Caco-2 (cell line): ENCODE results near the gene CAB39L. TPM values are rescaled to one million over a fixed set of nuclear protein-coding genes. Genes with fewer than 3 reads are reported as not detected.

Experiments used
- BruUV-seq: library from RNA; stranded (reverse); fragments of 400-500 nt; replicated peaks from 2 replicates; lab custom pipeline; 2021; lab: Mats Ljungman, UMichigan
- CTCF ChIA-PET: fragments of 300-600 bp; sonication (Branson Sonifier 250); formaldehyde crosslinking; loops from one replicate; lab custom pipeline; 2022; ENCODE audit warnings: antibody characterized with exemption; lab: Charles Lee
- POLR2A ChIA-PET: fragments of 300-600 bp; sonication (Branson Sonifier 250); formaldehyde crosslinking; loops from one replicate; lab custom pipeline; 2022; ENCODE audit warnings: antibody characterized with exemption; lab: Charles Lee
- DNase-seq, 2 experiments: peaks; one replicate each; pipeline versions ENCODE4 v3.0.0 to v3.0.0-alpha.2; 2020 to 2022
- H3K27me3 ChIP-seq: replicated peaks from 2 replicates; pipeline ENCODE4 v1.6.0; 2011; ENCODE audit warnings: low read length; ENCODE audit not compliant: control insufficient read depth, insufficient read depth
- H3K36me3 ChIP-seq: 2 replicates; pipeline ENCODE4 v1.5.1; 2011; ENCODE audit warnings: low read length; ENCODE audit not compliant: control insufficient read depth, insufficient read depth
- H3K4me1 ChIP-seq: fragments of 250-450 bp; sonication (Bioruptor Pico); 2 replicates; pipeline ENCODE4 v1.5.1; 2020; ENCODE audit warnings: mild to moderate bottlenecking
- H3K4me3 ChIP-seq: 2 replicates; pipeline ENCODE4 v1.5.1; 2011; ENCODE audit warnings: low read depth, mild to moderate bottlenecking, control low read depth, low read length
- H3K9me3 ChIP-seq: fragments of 250-450 bp; sonication (Bioruptor Pico); 2 replicates; pipeline ENCODE4 v1.5.1; 2020; ENCODE audit warnings: mild to moderate bottlenecking, moderate library complexity
- H3K27ac Mint-ChIP-seq: one replicate; pipeline ENCODE4 v1.8.0; 2022; ENCODE audit warnings: mixed read lengths; ENCODE audit not compliant: unreplicated experiment
- H3K27me3 Mint-ChIP-seq: one replicate; pipeline ENCODE4 v1.8.0; 2022; ENCODE audit warnings: mixed read lengths; ENCODE audit not compliant: insufficient read depth, unreplicated experiment
- H3K36me3 Mint-ChIP-seq: one replicate; pipeline ENCODE4 v1.8.0; 2022; ENCODE audit warnings: mild to moderate bottlenecking, mixed read lengths; ENCODE audit not compliant: insufficient read depth, unreplicated experiment
- H3K4me1 Mint-ChIP-seq: one replicate; pipeline ENCODE4 v1.8.0; 2022; ENCODE audit warnings: low read depth, mixed read lengths; ENCODE audit not compliant: unreplicated experiment
- H3K4me3 Mint-ChIP-seq: one replicate; pipeline ENCODE4 v1.8.0; 2022; ENCODE audit warnings: mild to moderate bottlenecking, moderate library complexity, mixed read lengths; ENCODE audit not compliant: unreplicated experiment
- H3K9me3 Mint-ChIP-seq: one replicate; pipeline ENCODE4 v1.8.0; 2022; ENCODE audit warnings: mixed read lengths; ENCODE audit not compliant: unreplicated experiment
- intact Hi-C: fragments of 100-400 bp; cut with micrococcal nuclease; formaldehyde crosslinking; loops from one replicate; pipeline ENCODE4 v1.10.0; 2022; ENCODE audit not compliant: unreplicated experiment
- total RNA-seq: library from RNA; stranded (reverse); gene quantifications from 2 replicates; pipeline ENCODE4 v1.2.3, GENCODE V29; 2022
- TF ChIP-seq, protein P1 (sequence below), 2 experiments: fragments of 200-600 bp in 1 of 2; IDR thresholded peaks; 1 replicate in 1 of 2; 2 replicates in 1 of 2; pipeline versions ENCODE4 v1.5.1 to v1.8.0; 2011 to 2022; ENCODE audit warnings: antibody characterized with exemption in 1 of 2, control low read depth in 1 of 2, inconsistent platforms in 1 of 2, low read depth in 1 of 2, low read length in 1 of 2, mild to moderate bottlenecking in 1 of 2, moderate library complexity in 1 of 2; ENCODE audit not compliant: insufficient read depth in 1 of 2, severe bottlenecking in 1 of 2, unreplicated experiment in 1 of 2

The CAB39L gene
- total RNA-seq, 1 experiment from 2014 or later, result 40.6 TPM

DNA sequence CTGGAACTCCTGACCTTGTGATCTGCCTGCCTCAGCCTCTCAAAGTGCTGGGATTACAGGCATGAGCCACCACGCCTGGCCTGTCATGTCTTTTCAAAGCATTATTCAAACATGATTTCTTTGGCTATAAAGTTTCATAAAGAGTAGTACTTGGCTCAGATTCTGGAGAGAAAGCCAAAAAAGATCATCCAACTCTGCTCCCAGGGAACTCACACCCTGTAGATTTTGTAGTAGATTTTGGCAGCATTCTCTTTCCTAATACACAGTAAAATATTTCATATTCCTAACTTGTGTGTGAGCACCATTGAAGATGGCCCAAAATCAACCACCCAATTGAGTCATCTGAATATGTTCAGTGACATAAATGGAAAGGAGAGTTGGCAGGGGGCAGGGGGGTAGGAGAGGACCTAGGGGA lies 48.4 kb downstream of the CAB39L start:
- Mint-ChIP-seq H3K36me3 (peaks cover 6% of the 10 kb centered on the region), H3K9me3 (peaks cover 11% of the 10 kb centered on the region), H3K4me1 (peaks cover 15% of the 10 kb centered on the region), H3K27ac (no peak overlapping the region), H3K4me3 (no peak overlapping the region), H3K27me3 (no peaks in the 10 kb centered on the region)
- ChIA-PET CTCF (no interaction called here), POLR2A (no interaction called here)
- TF ChIP-seq, protein P1, sequence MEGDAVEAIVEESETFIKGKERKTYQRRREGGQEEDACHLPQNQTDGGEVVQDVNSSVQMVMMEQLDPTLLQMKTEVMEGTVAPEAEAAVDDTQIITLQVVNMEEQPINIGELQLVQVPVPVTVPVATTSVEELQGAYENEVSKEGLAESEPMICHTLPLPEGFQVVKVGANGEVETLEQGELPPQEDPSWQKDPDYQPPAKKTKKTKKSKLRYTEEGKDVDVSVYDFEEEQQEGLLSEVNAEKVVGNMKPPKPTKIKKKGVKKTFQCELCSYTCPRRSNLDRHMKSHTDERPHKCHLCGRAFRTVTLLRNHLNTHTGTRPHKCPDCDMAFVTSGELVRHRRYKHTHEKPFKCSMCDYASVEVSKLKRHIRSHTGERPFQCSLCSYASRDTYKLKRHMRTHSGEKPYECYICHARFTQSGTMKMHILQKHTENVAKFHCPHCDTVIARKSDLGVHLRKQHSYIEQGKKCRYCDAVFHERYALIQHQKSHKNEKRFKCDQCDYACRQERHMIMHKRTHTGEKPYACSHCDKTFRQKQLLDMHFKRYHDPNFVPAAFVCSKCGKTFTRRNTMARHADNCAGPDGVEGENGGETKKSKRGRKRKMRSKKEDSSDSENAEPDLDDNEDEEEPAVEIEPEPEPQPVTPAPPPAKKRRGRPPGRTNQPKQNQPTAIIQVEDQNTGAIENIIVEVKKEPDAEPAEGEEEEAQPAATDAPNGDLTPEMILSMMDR (IDR thresholded peaks at IDR 0.05; ENCODE audit: insufficient read depth in 1 of 2, low read depth in 1 of 2, low read length in 1 of 2, severe bottlenecking in 1 of 2, unreplicated experiment in 1 of 2), result no peak
- Histone ChIP-seq H3K4me3 (no peak overlapping the region), H3K36me3 (no peaks in the 10 kb centered on the region), H3K9me3 (0 out of 2 replicates have a peak, but pooled peaks cover 8% of the 10 kb centered on the region), H3K27me3 (no peaks in the 10 kb centered on the region), H3K4me1 (peaks cover 18% of the 10 kb centered on the region; the same call in 1 of the 2 replicates)
- DNase-seq, result no peak
- no TSS peak for BruUV-seq
- intact Hi-C loops, result no loop called here

DNA sequence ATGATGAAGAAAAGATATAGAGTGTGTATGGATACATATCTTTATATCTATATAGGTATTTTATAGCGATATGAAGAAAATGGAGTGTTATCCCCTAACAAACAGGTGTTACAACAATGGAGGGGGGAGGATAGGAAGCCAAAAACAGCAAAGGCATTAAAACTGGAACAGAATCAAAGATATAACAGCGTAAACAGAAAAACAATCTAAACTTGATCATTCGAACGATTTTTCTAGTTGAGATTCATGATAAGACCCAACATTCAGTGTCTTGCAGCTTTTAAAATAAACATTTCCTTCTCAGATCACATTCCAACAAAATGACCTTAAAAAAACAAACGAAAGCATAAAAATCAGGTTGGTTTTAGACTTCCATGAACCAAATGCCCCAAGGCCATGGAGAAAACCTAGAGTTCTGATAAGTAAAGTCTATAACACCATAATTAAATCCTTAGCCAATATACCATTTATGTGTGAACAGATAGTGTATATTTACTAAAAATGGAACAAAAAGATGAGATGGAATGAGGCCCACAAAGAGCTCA lies 55.7 kb downstream of the CAB39L start:
- H3K36me3 ChIP-seq, result no peaks in the 10 kb centered on the region; the same call in 1 of the 2 replicates
- H3K4me1 Mint-ChIP-seq, result peaks cover 38% of the 10 kb centered on the region
- H3K27ac Mint-ChIP-seq, result no peak overlapping the region
- intact Hi-C loops, result no loop called here
- H3K9me3 ChIP-seq, result 0 out of 2 replicates have a peak, but pooled peaks cover 5% of the 10 kb centered on the region
- BruUV-seq, result no TSS peak
- no peak for DNase-seq
- peaks cover 11% of the 10 kb centered on the region for H3K36me3 Mint-ChIP-seq
- no peak overlapping the region for H3K4me3 Mint-ChIP-seq
- CTCF ChIA-PET, result no interaction called here
- no peaks in the 10 kb centered on the region for H3K27me3 ChIP-seq
- POLR2A ChIA-PET, result no interaction called here
- no peaks in the 10 kb centered on the region for H3K27me3 Mint-ChIP-seq
- no peaks in the 10 kb centered on the region; the same call in 1 of the 2 replicates for H3K4me1 ChIP-seq
- TF ChIP-seq, protein P1 (IDR thresholded peaks at IDR 0.05; ENCODE audit: insufficient read depth in 1 of 2, low read depth in 1 of 2, low read length in 1 of 2, severe bottlenecking in 1 of 2, unreplicated experiment in 1 of 2), result no peak
- peaks cover 11% of the 10 kb centered on the region for H3K9me3 Mint-ChIP-seq
- no peak overlapping the region for H3K4me3 ChIP-seq

DNA sequence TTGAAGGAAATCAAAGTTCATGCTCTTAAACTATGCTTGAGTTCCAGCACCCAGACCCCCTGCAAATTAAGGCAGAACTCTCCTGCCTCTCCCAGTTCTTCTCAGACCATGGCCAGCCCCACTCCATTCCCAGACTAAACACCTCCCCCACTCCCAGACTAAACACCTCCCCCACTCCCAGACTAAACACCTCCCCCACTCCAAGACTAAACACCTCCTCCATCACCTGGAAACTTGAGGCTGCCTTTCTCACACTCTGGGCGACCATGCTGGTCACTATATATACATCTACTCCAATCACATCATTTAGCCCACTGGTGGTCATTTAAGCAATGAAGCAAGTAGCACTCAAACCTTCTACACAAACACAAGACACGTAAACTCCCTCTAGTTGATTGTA lies 57.2 kb downstream of the CAB39L start:
- DNase-seq, result no peak
- H3K27me3 Mint-ChIP-seq, result no peaks in the 10 kb centered on the region
- H3K36me3 Mint-ChIP-seq, result peaks cover 5% of the 10 kb centered on the region
- TF ChIP-seq, protein P1 (IDR thresholded peaks at IDR 0.05; ENCODE audit: insufficient read depth in 1 of 2, low read depth in 1 of 2, low read length in 1 of 2, severe bottlenecking in 1 of 2, unreplicated experiment in 1 of 2), result no peak
- H3K36me3 ChIP-seq, result no peaks in the 10 kb centered on the region; the same call in 1 of the 2 replicates
- no peak overlapping the region for H3K4me3 Mint-ChIP-seq
- intact Hi-C loops, result no loop called here
- H3K9me3 ChIP-seq, result 0 out of 2 replicates have a peak, but pooled peaks cover 3% of the 10 kb centered on the region
- CTCF ChIA-PET, result no interaction called here
- H3K27ac Mint-ChIP-seq, result no peak overlapping the region
- BruUV-seq, result no TSS peak
- POLR2A ChIA-PET, result no interaction called here
- H3K4me1 ChIP-seq, result no peaks in the 10 kb centered on the region; the same call in 1 of the 2 replicates
- H3K4me3 ChIP-seq, result no peak overlapping the region
- peaks cover 36% of the 10 kb centered on the region for H3K4me1 Mint-ChIP-seq
- no peaks in the 10 kb centered on the region for H3K27me3 ChIP-seq
- peaks cover 7% of the 10 kb centered on the region for H3K9me3 Mint-ChIP-seq
